HUDEP-2 (cell line): ENCODE data around the gene CISTR.
A peak's percentile ranks its signal among the peaks of the same experiment; 100 is the strongest.
"Not testable (repeated sequence)": the region's sequence is repeated elsewhere in the genome, so short reads cannot be mapped to it uniquely, and the experiment has no call there.

Experiments used
- DNase-seq, 76 experiments: peaks; one replicate each; lab custom pipeline; 2025; ENCODE audit not compliant: unreplicated experiment in 76 of 76; lab: John Stamatoyannopoulos, UW

Gene CISTR

DNA sequence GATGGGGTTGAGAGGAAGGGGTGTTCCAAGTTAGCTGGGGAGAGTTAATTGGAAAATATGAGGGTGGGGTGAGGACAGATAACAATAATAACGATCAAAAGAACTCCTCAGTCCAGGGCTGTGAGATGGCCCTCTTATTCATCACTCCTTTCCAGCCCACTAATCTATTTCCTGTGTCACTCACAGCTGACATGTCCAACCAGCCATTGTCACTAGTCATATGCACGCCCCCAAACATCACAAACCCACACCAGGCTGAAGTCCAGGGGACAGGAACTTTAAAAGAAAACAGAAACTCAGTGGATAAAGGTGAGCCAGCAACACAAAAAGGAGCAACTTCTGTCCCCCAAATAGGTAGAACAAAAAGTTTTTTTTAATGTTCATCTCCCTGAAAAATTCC, 25.4 kb downstream of the CISTR start:
- DNase-seq: peak in 11 of 76 experiments; percentile 4 to 32 (median 17)

DNA sequence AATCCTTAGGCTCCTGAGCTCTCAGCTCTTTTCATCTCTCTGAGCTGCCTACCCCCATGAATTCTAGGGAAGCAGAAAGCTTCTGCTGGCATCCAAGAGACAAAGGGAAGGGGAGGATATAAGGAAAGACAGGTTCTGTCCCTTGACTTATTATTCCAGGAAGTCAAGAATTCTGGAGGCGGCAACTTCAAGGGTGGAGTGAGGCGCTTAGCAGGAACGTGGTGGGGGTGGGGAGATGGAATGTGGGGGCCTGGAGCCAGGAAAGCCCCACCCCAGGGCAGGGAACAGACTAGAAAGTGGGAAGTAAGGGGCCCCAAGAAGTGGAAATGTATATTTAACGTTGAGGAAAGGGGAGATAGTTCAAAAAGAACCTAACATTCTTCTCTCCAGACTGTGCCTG, 26.0 kb downstream of the CISTR start:
- no peak for DNase-seq

DNA sequence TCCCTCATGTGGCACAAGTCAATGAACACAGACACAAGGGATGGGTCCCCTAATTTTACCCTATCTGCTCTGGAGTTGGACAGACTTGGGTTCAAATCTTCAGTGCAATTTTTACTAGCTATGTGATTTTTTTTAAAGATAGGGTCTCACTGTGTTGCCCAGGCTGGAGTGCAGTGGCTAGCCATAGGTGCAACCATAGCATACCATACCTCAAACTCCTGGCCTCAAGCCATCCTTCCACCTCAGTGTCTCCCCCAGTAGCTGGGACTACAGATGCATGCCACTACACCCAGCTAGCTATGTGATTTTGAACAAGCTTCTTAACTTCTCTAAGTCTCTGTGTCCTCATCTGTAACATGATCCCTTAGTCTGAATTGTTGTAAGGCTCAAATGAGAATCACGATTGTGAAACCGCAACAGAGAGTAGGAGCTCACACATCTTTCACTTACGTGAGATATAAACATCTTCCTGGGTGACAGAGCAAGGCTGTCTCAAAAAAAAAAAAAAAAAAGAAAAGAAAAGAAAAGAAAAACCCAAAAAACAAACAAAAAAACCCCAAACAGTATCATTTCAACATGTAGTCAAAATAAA, 29.2 kb downstream of the CISTR start:
- DNase-seq: no peak

DNA sequence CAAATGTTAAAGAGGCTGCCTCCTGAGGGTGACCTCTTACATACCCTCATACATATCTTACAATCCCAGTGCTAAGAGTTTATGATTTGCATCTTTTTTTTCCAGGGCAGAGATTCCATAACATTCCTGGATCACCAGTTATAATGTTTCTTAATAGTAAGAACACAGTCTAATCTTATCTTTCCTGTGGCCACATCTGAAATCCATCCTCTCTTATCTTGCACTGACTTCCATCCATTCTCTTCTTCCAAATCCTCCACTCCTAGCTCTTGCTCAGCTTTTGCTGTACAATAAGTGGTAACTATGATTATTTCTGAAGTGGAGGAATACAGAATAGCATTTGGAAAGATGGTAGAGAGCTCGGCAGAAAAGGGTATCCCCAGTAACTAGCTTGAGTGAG, 30.8 kb downstream of the CISTR start:
- no peak for DNase-seq

DNA sequence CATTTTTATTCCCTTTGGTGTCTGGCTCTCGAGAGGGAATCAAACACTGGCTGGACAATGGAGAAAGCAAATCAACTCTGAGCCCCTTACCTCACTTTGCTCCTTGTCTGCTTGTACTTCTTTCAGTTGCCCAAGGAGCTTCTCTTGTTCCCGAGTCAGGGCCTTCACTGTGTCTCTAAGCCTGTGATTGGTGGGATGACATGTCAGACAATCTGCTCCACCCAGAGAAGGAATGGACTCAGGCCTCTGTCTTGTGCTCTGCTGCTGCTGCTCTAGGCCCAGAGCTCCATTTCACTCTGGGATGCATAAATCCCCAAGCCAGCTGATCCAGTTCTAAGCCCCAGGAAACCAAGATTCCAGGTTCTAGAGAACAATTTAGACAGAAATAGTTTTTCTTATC, 32.1 kb downstream of the CISTR start:
- no peak for DNase-seq

DNA sequence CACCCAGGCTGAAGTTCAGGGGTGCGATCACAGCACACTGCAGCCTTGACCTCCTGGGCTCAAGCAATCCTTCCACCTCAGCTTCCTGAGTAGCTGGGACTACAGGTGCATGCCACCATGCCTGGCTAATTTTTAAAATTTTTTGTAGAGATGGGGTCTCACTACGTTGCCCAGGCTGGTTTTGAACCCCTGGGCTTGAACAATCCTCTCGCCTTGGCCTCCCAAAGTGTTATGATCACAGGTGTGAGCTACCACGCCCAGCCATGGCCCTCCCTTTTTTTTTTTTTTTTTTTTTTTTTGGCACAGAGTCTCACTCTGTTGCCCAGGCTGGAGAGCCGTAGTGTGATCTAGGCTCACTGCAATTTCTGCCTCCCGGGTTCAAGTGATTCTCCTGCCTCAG, 33.2 kb downstream of the CISTR start:
- DNase-seq: not testable (repeated sequence)

DNA sequence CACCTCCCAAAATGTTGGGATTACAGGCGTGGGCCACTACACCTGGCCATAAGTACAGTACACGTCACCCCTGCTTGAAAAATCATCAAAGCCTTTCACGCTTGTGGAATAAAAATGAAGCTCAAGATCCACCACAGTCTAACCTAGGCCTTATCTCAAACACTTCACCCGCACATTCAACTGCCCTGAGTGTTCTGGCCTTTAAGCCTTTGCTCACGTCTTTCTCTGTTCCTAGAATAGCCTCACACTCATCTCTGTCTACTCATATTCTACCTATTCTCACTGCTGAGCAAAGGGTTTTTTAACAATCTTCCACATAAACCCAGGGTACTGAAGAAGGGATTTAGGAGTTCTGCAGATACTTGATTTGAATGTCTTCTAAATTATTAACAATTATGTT, 34.5 kb downstream of the CISTR start:
- no peak for DNase-seq

DNA sequence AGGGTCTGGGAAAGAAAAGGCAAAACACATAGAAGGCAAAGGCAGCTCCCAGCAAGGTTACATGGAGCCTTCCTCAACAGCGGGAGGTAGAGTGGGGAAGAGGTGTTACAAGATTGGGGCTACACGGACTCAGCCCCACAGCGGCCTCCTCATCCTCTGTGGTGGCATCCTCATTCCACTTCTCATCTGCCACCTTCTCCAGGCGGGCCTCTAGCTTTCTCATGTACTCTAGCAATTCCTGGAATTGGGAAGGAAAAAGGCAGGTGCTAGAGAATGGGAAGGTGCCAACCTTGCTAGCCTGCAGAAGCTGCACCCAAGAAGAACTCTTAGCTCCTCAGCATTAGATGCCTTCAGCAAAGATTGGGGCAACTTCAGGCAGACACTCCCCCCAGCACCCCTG, 37.8 kb downstream of the CISTR start:
- DNase-seq: no peak

DNA sequence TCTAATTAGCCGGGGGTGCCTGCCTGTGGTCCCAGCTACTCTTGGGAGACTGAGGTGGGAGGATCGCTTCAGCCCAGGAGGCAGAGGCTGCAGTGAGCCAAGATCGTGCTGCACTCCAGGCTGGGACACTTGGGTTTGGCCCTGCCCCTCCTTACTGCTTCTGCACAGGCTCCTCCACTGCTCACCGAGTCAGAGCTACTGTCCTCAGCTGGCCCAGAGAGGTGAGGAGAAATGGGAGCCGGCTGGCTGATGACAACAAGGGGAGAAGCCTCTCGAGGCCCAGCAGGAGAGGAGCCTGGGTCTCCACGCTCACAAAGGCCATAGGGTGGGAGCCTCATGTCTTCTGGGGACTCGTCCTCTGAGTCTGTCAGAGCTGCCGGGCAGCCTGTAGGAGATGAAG, 38.3 kb downstream of the CISTR start:
- DNase-seq: no peak

DNA sequence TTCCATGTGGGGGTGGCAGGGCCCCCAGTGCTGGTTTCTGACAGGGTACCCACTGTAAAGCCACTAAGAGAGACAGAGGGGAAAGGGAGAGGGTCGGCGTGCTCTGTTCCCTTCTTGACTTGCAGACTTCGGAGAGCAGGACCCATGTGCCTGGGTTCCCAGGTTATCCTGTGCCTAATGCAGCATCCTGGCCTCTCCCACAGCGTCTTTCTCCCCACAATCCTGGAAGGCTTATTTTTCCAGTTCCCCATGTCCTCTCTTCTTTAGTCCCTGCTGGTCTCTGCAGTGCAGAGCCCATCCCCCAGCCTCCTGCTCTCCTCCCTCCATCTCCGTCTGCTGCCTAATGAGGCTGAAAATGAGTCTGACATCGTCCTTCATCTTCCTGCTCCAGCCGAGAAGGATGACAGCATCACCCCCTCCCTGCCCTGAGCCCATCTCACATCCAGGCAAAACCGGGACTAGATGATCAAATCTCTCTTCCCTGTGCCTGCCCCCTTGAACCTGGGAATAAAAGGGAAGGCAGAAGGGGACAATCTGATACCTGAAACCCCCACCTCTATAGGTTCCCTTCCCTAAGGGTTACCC, 39.6 kb downstream of the CISTR start:
- DNase-seq: no peak

DNA sequence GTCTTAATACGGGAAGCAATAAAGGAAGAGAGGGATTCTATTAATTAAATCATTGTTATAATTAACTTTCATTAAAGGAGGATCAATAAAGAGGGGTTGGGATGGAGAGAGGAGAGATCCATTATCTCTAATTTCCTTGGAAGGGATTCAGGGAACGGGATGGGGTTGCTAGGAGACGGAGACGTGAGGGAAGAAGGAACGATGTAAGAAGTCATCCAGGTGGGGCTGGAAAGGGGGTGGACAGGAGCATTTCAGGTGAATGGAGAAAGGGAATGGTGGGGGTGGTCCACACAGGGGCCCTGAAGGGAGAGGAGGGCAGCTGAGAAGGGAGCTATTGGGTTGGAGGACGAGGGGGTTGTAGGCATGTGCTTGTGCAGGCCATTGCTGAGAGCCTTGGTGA, 41.7 kb downstream of the CISTR start:
- no peak for DNase-seq

DNA sequence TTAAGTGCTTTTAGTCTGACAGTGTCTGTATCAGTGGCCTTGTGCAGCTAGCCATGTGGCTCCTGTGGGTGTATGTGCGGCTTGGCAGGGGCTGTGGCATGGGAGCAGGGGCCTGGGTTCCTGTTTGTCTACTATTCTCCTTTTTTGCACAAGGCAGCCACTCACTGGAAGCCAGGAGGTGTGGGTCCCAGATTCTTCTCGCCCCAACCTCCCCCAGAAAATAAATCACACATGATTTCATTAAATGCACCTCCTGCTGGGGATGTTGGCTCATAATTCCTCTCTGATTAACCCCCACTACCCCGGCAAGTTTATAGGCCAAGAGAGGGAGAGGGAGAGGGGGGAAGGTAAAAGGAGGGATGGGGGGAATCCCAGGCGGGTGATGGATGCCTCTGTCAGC, 42.1 kb downstream of the CISTR start:
- no peak for DNase-seq

DNA sequence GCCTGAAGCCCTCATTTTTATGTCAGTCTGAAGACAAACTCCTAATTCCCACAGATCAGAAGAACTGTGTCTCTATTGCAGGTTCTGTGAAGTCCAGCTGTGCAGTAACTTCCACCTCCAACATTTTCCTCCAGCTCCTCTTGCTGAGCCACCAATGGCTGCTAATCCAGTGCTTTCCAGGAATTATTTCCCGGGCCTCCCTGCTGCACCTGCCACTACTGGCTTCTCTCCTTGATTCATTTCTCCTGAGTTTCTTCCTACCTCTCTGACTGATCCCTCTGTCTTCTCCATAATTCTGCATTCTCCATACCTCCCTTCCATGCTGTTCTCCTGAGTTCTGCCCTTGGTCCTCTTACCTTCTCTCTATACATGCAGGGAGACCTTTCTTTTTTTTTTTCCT, 45.7 kb downstream of the CISTR start:
- DNase-seq: no peak

DNA sequence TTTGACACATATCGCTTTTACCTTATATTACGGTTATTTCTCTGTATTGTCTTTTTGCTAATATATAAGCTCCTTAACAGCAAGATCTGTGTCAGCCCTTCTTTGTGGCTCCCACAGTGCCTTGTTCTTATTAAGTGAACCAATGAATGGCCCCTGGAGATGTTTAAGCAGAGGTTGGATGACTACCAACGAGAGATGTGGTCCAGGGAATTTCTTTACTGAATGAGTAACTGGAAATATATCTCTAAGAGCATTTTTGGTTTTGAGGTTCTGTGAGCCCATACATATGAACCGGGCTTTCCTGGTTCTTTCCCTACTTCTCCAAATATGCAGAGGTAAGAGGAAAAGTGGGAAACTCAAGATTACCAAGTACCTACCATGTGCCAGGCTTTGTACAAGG, 48.0 kb downstream of the CISTR start:
- DNase-seq: no peak

DNA sequence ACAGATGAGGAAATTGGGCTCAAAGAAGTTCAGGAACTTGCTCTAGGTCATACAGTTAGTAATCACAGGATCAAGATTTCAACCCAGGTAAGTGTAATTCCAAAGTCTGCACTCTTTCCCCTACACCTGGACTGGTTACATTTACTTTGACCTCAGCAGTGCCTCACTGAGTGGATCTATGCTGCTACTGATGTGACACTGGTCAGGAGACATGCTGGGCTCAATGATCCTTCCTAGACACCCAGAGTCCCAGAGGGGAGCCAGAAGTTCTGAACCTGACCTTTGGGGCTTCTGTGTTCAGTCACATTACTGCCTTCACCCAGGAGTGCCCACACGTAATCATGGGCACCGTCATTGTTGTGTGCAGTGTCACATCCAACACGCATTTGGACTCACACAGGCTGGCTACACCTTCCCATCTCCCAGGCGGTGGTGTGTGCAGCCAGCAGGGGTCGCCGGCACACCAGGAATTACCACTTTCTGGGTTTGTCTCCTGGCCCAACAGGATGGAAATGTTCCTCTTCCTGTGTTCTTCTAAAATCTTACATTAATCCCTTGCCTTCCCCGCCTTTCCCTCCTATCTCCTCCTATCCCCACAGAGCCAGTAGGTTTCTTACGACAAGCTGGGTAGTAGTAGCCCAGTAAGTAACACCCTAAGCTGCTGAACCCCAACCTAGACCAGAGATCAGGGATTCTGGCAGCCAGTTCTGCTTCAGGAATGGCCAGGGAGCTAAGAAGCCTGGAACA, 50.1 kb downstream of the CISTR start:
- DNase-seq: peak in 63 of 76 experiments; percentile 3 to 82 (median 49)

DNA sequence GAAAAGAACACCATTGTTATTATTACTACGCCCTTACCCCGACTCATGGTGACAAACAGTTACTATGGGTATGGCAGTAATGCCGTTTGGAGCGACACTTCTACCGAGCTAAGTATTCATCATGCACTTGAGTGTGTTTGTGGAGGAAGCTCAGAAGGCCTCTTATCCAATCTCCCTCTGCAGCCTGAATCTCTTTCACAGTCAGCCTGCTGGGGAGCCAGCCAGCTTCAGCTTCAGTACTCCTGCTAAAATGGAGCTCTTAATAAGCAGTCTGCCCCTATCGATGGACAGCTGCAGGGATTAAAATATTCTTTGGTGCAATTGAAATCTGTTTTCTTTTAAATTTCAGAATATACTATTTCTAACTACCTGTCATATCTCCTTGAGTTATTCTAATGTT, 51.2 kb downstream of the CISTR start:
- no peak for DNase-seq

DNA sequence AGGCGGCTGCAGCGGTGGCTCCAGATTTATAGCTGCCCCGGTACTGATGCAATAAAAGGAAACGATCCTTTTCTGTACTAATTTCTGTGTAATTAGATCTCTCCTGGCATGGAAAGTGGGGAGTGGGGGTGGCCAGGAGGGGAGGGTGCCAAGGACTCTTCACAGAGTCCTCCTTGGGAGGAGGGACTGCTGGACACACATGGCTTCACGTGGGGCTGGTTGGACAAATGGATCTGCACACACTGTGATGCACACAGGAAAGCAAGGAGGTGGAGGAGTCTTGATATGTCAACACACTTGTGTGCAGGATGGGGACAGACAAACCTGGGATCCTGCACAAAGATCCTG, 52.1 kb downstream of the CISTR start:
- DNase-seq: no peak

DNA sequence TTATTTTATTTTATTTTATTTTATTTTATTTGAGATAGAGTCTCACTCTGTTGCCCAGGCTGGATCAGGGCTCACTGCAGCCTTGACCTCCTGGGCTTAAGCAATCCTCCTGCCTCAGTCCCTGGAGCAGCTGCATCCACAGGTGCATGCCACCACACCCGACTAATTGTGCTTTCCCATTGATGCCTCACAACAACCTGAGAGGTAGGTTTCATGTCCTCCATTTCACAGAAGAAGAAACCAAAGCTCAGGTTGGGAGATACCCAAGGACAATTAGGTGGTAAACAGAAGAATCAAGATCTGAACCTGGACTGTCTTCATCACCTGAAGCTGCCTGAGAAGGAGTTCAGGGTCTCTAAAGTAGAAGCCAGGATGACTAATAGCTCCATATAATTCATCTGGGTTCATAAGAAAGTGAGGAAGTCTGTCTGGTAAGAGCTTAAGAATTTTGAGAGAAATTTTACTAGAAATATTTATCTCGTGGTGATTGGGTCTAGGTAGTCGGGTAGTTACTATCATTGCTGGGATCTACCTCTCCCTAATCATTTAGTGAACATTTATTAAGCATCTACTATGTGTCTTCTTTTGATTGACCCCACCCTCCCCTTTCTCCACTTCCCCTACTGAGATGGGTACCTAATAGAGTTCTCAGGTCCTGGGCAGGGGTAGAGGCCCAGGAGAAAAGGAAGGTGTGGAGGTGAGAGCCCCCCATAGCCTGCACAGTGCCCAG, 52.7 kb downstream of the CISTR start:
- no peak for DNase-seq

DNA sequence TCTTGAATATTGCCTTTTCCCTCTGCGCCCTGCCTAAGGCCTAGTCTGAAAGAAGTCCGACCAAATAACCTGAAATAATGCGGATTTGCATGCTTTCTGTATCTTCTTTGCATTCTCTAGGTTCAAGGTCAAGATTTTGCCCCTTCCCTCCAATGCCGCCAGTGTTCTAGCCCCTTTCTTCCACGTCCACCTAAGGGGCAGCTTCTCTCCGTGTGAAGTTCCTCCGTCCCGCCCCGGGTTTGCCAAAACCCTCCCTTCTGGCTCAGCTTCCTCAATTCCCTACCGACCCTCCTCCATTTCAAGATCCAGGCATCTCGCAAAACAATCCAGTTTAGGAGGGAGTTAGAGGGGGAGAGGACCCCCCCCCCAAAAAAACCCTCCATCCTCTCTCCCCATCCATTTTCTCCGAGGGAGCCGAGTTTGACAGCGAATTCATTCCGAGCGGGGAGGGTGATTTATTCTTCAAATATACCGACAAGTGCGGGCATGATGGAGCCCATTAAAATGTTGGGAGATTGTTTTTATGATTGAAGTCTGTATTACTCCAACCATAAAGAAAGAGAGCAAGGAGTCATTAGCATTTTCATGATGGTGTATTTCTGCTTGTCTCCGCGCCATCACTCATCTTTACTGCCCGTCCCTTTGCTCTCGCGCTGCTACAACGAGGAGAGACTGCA, 55.0 kb downstream of the CISTR start:
- no peak for DNase-seq
